Keratinocyte (primary cell): Measurements from ENCODE around the gene IRF4.

Source experiments
- CTCF ChIP-seq, 3 experiments: IDR thresholded peaks in 1 of 3; conservative IDR thresholded peaks in 1 of 3; optimal IDR thresholded peaks in 1 of 3; 2 replicates in 2 of 3; 3 replicates in 1 of 3; pipeline versions ENCODE3 to v1.5.1; 2011; ENCODE audit warnings: low read length in 3 of 3, mild to moderate bottlenecking in 3 of 3, moderate library complexity in 2 of 3, control low read depth in 1 of 3, inconsistent platforms in 1 of 3; ENCODE audit not compliant: insufficient read depth in 2 of 3; ENCODE audit errors: extremely low read depth in 1 of 3
- EZH2 ChIP-seq: IDR thresholded peaks from one replicate; pipeline ENCODE4 v1.6.1; 2012; ENCODE audit warnings: inconsistent platforms, mild to moderate bottlenecking, low read length, moderate library complexity

DNA sequence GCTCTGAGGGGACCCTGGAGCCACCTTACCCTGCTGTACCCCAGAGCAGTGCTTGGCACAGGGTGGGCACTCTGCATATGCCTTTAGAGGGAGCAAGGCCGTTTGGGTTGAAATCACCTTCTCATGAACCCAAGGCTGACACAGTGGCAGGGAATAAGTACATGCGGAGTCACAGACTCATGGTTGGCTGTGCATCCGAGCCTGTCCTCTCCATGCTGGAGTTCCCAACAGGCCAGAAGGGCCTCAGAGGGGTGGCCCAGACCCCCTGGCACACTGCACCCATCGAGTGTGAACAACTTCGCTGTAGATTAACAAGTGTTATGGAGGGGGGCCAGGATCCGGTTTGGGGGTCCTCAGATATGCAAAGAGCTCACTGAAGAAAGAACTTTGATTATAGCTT, 21.0 kb upstream of the IRF4 start:
- TF ChIP-seq EZH2 (no peak), CTCF (optimal IDR thresholded peaks at IDR 0.05 in 1 of 3, IDR thresholded peaks at IDR 0.05 in 1 of 3, conservative IDR thresholded peaks at IDR 0.05 in 1 of 3; ENCODE audit: extremely low read depth in 1 of 3, insufficient read depth in 2 of 3, low read length in 3 of 3) (no peak)
